ENCODE measurements around the gene SLFN11. TPM values are rescaled to one million over a fixed set of nuclear protein-coding genes. Genes with fewer than 3 reads are reported as not detected.

SLFN11 gene
- polyA plus RNA-seq, 1 donor, result 11.6 TPM

Other genes with a start within 250 kb of the SLFN11 start
- 15.4 TPM for gene NLE1, start 231.3 kb downstream of the SLFN11 start, polyA plus RNA-seq (ENCODE audit: insufficient read length)
- 0.08 TPM for gene UNC45B, start 225.8 kb downstream of the SLFN11 start, polyA plus RNA-seq (ENCODE audit: insufficient read length)
- gene SLC35G3, start 179.2 kb downstream of the SLFN11 start, polyA plus RNA-seq (ENCODE audit: insufficient read length), result not detected
- 16.3 TPM for gene SLFN5, start 130.5 kb downstream of the SLFN11 start, polyA plus RNA-seq (ENCODE audit: insufficient read length)
- gene SLFN12, start 58.9 kb upstream of the SLFN11 start, polyA plus RNA-seq (ENCODE audit: insufficient read length), result 21.1 TPM
- 50.2 TPM for gene SLFN13, start 75.1 kb upstream of the SLFN11 start, polyA plus RNA-seq (ENCODE audit: insufficient read length)
- gene SLFN12L, start 164.1 kb upstream of the SLFN11 start, polyA plus RNA-seq (ENCODE audit: insufficient read length), result 0.18 TPM
- 0.08 TPM for gene SLFN14, start 187.2 kb upstream of the SLFN11 start, polyA plus RNA-seq (ENCODE audit: insufficient read length)
- gene PEX12, start 204.9 kb upstream of the SLFN11 start, polyA plus RNA-seq (ENCODE audit: insufficient read length), result 10.1 TPM
- 143 TPM for gene AP2B1, start 213.7 kb upstream of the SLFN11 start, polyA plus RNA-seq (ENCODE audit: insufficient read length)

Measured in left kidney (tissue), 1 donor.